Neuronal stem cell (in vitro differentiated cells): ENCODE results near the gene HES5.

ENCODE experiments used
- DNase-seq: peaks from one replicate; pipeline ENCODE4 v3.0.0-alpha.2; 2013; ENCODE audit warnings: low spot score
- H2AFZ ChIP-seq: one replicate; pipeline ENCODE4 v1.6.1; 2013; ENCODE audit warnings: mild to moderate bottlenecking, low read length, inconsistent platforms
- H2AK5ac ChIP-seq: 2 replicates; pipeline ENCODE4 v1.6.1; 2013; ENCODE audit warnings: low read depth, mild to moderate bottlenecking, inconsistent platforms, low read length, moderate library complexity, mixed read lengths
- H2BK120ac ChIP-seq: 2 replicates; pipeline ENCODE4 v1.6.1; 2013; ENCODE audit warnings: low read depth, mild to moderate bottlenecking, inconsistent platforms, low read length, moderate library complexity, mixed read lengths
- H2BK12ac ChIP-seq: one replicate; pipeline ENCODE4 v1.6.1; 2013; ENCODE audit warnings: low read length, inconsistent platforms
- H2BK15ac ChIP-seq: 2 replicates; pipeline ENCODE4 v1.6.1; 2013; ENCODE audit warnings: mild to moderate bottlenecking, low read length, inconsistent platforms, mixed read lengths
- H2BK5ac ChIP-seq: one replicate; pipeline ENCODE4 v1.6.1; 2013; ENCODE audit warnings: inconsistent platforms, mild to moderate bottlenecking, low read length, moderate library complexity
- H3K14ac ChIP-seq: one replicate; pipeline ENCODE4 v1.6.1; 2013; ENCODE audit warnings: low read length, inconsistent platforms
- H3K18ac ChIP-seq: 2 replicates; pipeline ENCODE4 v1.6.1; 2013; ENCODE audit warnings: low read length, inconsistent platforms
- H3K23ac ChIP-seq: 2 replicates; pipeline ENCODE4 v1.6.1; 2013; ENCODE audit warnings: low read depth, mild to moderate bottlenecking, mixed read lengths, low read length, inconsistent platforms; ENCODE audit not compliant: poor library complexity
- H3K27ac ChIP-seq: replicated peaks from 3 replicates; pipeline ENCODE4 v1.5.1; 2013; ENCODE audit warnings: low read length, inconsistent platforms
- H3K27me3 ChIP-seq, 3 experiments: 2 replicates each; pipeline ENCODE4 v1.6.1; 2013; ENCODE audit warnings: low read length in 3 of 3, mild to moderate bottlenecking in 2 of 3, inconsistent platforms in 1 of 3, low read depth in 1 of 3, mixed read lengths in 1 of 3, moderate library complexity in 1 of 3; ENCODE audit not compliant: control insufficient read depth in 3 of 3, insufficient read depth in 3 of 3
- H3K36me3 ChIP-seq, 2 donors: replicated peaks in 1 of 2; 2 replicates each; pipeline ENCODE4 v1.6.1; 2013; ENCODE audit warnings: low read length in 2 of 2; ENCODE audit not compliant: control insufficient read depth in 2 of 2, insufficient read depth in 2 of 2
- H3K4ac ChIP-seq: 2 replicates; pipeline ENCODE4 v1.6.1; 2013; ENCODE audit warnings: inconsistent platforms, mild to moderate bottlenecking, low read length, moderate library complexity
- H3K4me1 ChIP-seq, 2 donors: 1 replicate in 1 of 2; 2 replicates in 1 of 2; pipeline ENCODE4 v1.6.1; 2013; ENCODE audit warnings: low read length in 2 of 2, low read depth in 1 of 2; ENCODE audit not compliant: control insufficient read depth in 2 of 2, insufficient read depth in 1 of 2
- H3K4me2 ChIP-seq: one replicate; pipeline ENCODE4 v1.6.1; 2013; ENCODE audit warnings: mild to moderate bottlenecking, low read length, inconsistent platforms; ENCODE audit not compliant: insufficient read depth, poor library complexity, severe bottlenecking
- H3K4me3 ChIP-seq, 2 donors: 2 replicates each; pipeline ENCODE4 v1.5.1; 2013; ENCODE audit warnings: low read length in 2 of 2, mild to moderate bottlenecking in 2 of 2, inconsistent platforms in 1 of 2, moderate library complexity in 1 of 2
- H3K79me1 ChIP-seq: one replicate; pipeline ENCODE4 v1.6.1; 2013; ENCODE audit warnings: low read depth, mild to moderate bottlenecking, inconsistent platforms, low read length, moderate library complexity
- H3K9ac ChIP-seq: one replicate; pipeline ENCODE4 v1.6.1; 2013; ENCODE audit warnings: mild to moderate bottlenecking, low read depth, low read length, inconsistent platforms; ENCODE audit not compliant: poor library complexity
- H3K9me3 ChIP-seq, 2 donors: replicated peaks in 1 of 2; 2 replicates each; pipeline versions ENCODE3 to v1.6.1; 2013; ENCODE audit warnings: low read length in 2 of 2, mild to moderate bottlenecking in 2 of 2, inconsistent platforms in 1 of 2, low read depth in 1 of 2, mixed read lengths in 1 of 2, moderate library complexity in 1 of 2; ENCODE audit not compliant: control insufficient read depth in 2 of 2, insufficient read depth in 1 of 2
- H4K8ac ChIP-seq: one replicate; pipeline ENCODE4 v1.6.1; 2013; ENCODE audit warnings: low read depth, mild to moderate bottlenecking, inconsistent platforms, low read length, moderate library complexity
- H4K91ac ChIP-seq: one replicate; pipeline ENCODE4 v1.6.1; 2013; ENCODE audit warnings: low read length, low read depth, mild to moderate bottlenecking, inconsistent platforms; ENCODE audit not compliant: poor library complexity
- WGBS, 2 donors: extraction: QIAGEN DNeasy Blood & Tissue Kit; methylation state at CpG; one replicate each; pipeline ENCODE4 v1.1.7; 2013; ENCODE audit warnings: missing lambda C conversion rate in 2 of 2, mixed read lengths in 1 of 2; ENCODE audit not compliant: insufficient read length in 2 of 2, insufficient replicate concordance in 1 of 2; ENCODE audit errors: extremely low coverage in 2 of 2; 5-methylcytosine and 5-hydroxymethylcytosine counted together

HES5 gene

GRCh38 chr1:2480986-2481364 is 49.1 kb downstream of the HES5 start:
- Histone ChIP-seq H2BK120ac (no peak overlapping the region), H3K4me2 (no peak overlapping the region), H4K8ac (no peak overlapping the region), H2AK5ac (no peak overlapping the region), H3K23ac (peak overlapping the region; percentile 97), H3K27ac (no peak overlapping the region), H2BK15ac (no peak overlapping the region), H3K4me1 (peaks cover 4 to 21% of the 10 kb centered on the region in 2 donors), H3K27me3 (peaks cover 0 to 45% (median 0%) of the 10 kb centered on the region in 3 experiments), H2AFZ (no peak overlapping the region), H3K79me1 (peaks cover 14% of the 10 kb centered on the region), H3K14ac (peak overlapping the region; percentile 21), H2BK12ac (no peak overlapping the region), H3K18ac (peak overlapping the region; percentile 48), H3K4me3 (peak overlapping the region in 1 of 2 donors; percentile 0), H3K4ac (peak overlapping the region; percentile 23), H3K36me3 (no peaks in the 10 kb centered on the region), H3K9me3 (no peaks in the 10 kb centered on the region), H2BK5ac (peak overlapping the region; percentile 53), H3K9ac (peak overlapping the region; percentile 72), H4K91ac (no peak overlapping the region)
- WGBS, 2 donors, result no CpG with 5 or more reads among the region's 12 CpGs
- DNase-seq, result no peak

GRCh38 chr1:2480236-2480985 is 49.7 kb downstream of the HES5 start:
- Histone ChIP-seq H2AK5ac (peak overlapping the region; percentile 56), H3K27ac (no peak overlapping the region), H3K36me3 (no peaks in the 10 kb centered on the region), H4K8ac (peak overlapping the region; percentile 17), H3K9ac (peak overlapping the region; percentile 72), H3K4me2 (no peak overlapping the region), H3K9me3 (no peaks in the 10 kb centered on the region), H2BK12ac (peak overlapping the region; percentile 4), H3K14ac (no peak overlapping the region), H3K18ac (peak overlapping the region; percentile 38), H2BK120ac (no peak overlapping the region), H2BK15ac (no peak overlapping the region), H3K4me1 (peaks cover 4 to 23% of the 10 kb centered on the region in 2 donors), H2AFZ (no peak overlapping the region), H2BK5ac (peak overlapping the region; percentile 75), H3K4me3 (no peak overlapping the region), H3K4ac (no peak overlapping the region), H3K27me3 (peaks cover 0 to 48% (median 0%) of the 10 kb centered on the region in 3 experiments), H4K91ac (no peak overlapping the region), H3K79me1 (peaks cover 14% of the 10 kb centered on the region), H3K23ac (peak overlapping the region; percentile 97)
- WGBS, 2 donors, result no CpG with 5 or more reads among the region's 18 CpGs
- DNase-seq, result no peak

- Histone ChIP-seq H3K4ac (peak overlapping the region; percentile 26), H4K8ac (no peak overlapping the region), H3K14ac (peak overlapping the region; percentile 31), H3K4me2 (no peak overlapping the region), H3K36me3 (no peaks in the 10 kb centered on the region), H2BK5ac (peak overlapping the region; percentile 75), H3K4me1 (peaks cover 7 to 24% of the 10 kb centered on the region in 2 donors), H2AK5ac (peak overlapping the region; percentile 56), H2BK120ac (no peak overlapping the region), H3K79me1 (peaks cover 14% of the 10 kb centered on the region), H3K27ac (no peak overlapping the region), H3K27me3 (peaks cover 0 to 56% (median 0%) of the 10 kb centered on the region in 3 experiments), H3K23ac (peak overlapping the region; percentile 93), H2BK12ac (peak overlapping the region; percentile 41), H3K18ac (peak overlapping the region; percentile 80), H4K91ac (no peak overlapping the region), H3K9me3 (no peaks in the 10 kb centered on the region), H3K4me3 (no peak overlapping the region), H3K9ac (no peak overlapping the region), H2BK15ac (no peak overlapping the region), H2AFZ (no peak overlapping the region)
- WGBS, 2 donors, result no CpG with 5 or more reads among the region's 28 CpGs
- no peak for DNase-seq
These were observed 50.4 kb downstream of the HES5 start for GRCh38 chr1:2479618-2480017.

GRCh38 chr1:2479186-2479585 is 50.9 kb downstream of the HES5 start:
- WGBS, 2 donors, result no CpG with 5 or more reads among the region's 20 CpGs
- no peaks in the 10 kb centered on the region for H3K9me3 ChIP-seq

More at GRCh38 chr1:2479186-2479585, 50.9 kb downstream of the HES5 start:
- Histone ChIP-seq H3K4me3 (no peak overlapping the region), H4K8ac (no peak overlapping the region), H3K23ac (no peak overlapping the region), H3K9ac (no peak overlapping the region), H3K4me1 (peaks cover 11 to 28% of the 10 kb centered on the region in 2 donors), H3K27me3 (peaks cover 0 to 60% (median 0%) of the 10 kb centered on the region in 3 experiments), H3K79me1 (peaks cover 11% of the 10 kb centered on the region), H2AFZ (no peak overlapping the region), H3K4me2 (no peak overlapping the region), H3K36me3 (no peaks in the 10 kb centered on the region), H2BK120ac (no peak overlapping the region), H3K27ac (no peak overlapping the region), H3K18ac (peak overlapping the region; percentile 64), H2AK5ac (peak overlapping the region; percentile 93), H3K4ac (no peak overlapping the region), H2BK12ac (no peak overlapping the region), H2BK15ac (peak overlapping the region; percentile 92), H4K91ac (no peak overlapping the region), H2BK5ac (peak overlapping the region; percentile 75), H3K14ac (peak overlapping the region; percentile 31)
- no peak for DNase-seq
